ENCODE measurements around the gene CRISP3. TPM values are rescaled to one million over a fixed set of nuclear protein-coding genes. Genes with fewer than 3 reads are reported as not detected.

CRISP3 gene
- polyA plus RNA-seq, 3 donors = 0.17 to 0.37 (median 0.31) TPM

GRCh38 chr6:49713346-49713745 is 30.8 kb downstream of the CRISP3 start, which contains the start of gene CRISP2:
TSS of gene CRISP2 (minus strand) at chr6:49713543. CDS start at chr6:49709196, 4,347 bp downstream.
- peak in 3 of 11 donors; percentile 0 to 8 (median 2) for DNase-seq (ENCODE audit: extremely low read depth in 1 of 11, low read depth in 9 of 11, low spot score in 4 of 11)

- DNase-seq (ENCODE audit: extremely low read depth in 1 of 11, low read depth in 9 of 11, low spot score in 4 of 11) = peak in 1 of 11 donors; percentile 1
Observed at GRCh38 chr6:49698478-49698877, 45.7 kb downstream of the CRISP3 start.

- DNase-seq (ENCODE audit: extremely low read depth in 1 of 11, low read depth in 9 of 11, low spot score in 4 of 11) = no peak
Observed at GRCh38 chr6:49693512-49693911, 50.7 kb downstream of the CRISP3 start.

- no peak for DNase-seq (ENCODE audit: extremely low read depth in 1 of 11, low read depth in 9 of 11, low spot score in 4 of 11)
Observed at GRCh38 chr6:49692534-49692933, 51.7 kb downstream of the CRISP3 start.

Other genes starting within 250 kb of the CRISP3 start
- gene GLYATL3, start 244.5 kb downstream of the CRISP3 start, polyA plus RNA-seq (ENCODE audit: insufficient read length in 3 of 3) = not detected
- gene C6orf141, start 193.7 kb downstream of the CRISP3 start, polyA plus RNA-seq (ENCODE audit: insufficient read length in 3 of 3) = 1 to 10 TPM in 1 of 3 donors, under 1 TPM in 2; 0.29 to 1.3 (median 0.54) TPM
- gene RHAG, start 107.5 kb downstream of the CRISP3 start, polyA plus RNA-seq (ENCODE audit: insufficient read length in 3 of 3) = 1 to 10 TPM in 1 of 3 donors, under 1 TPM in 2; 0.56 to 2.2 (median 0.88) TPM
- gene CRISP2, start 30.8 kb downstream of the CRISP3 start, polyA plus RNA-seq (ENCODE audit: insufficient read length in 3 of 3) = under 1 TPM in 2 of 3 donors, not detected in 1; 0.07 to 0.14 TPM
- under 1 TPM in 1 of 3 donors, not detected in 2; 0.11 TPM for gene PGK2, start 42.9 kb upstream of the CRISP3 start, polyA plus RNA-seq (ENCODE audit: insufficient read length in 3 of 3)
- gene CRISP1, start 122.1 kb upstream of the CRISP3 start, polyA plus RNA-seq (ENCODE audit: insufficient read length in 3 of 3) = not detected
- gene DEFB114, start 219.8 kb upstream of the CRISP3 start, polyA plus RNA-seq (ENCODE audit: insufficient read length in 3 of 3) = not detected
- gene DEFB113, start 225.2 kb upstream of the CRISP3 start, polyA plus RNA-seq (ENCODE audit: insufficient read length in 3 of 3) = not detected

Data from renal cortex interstitium (tissue), 11 donors.